ENCODE measurements around the gene HBE1.

Gene HBE1

DNA sequence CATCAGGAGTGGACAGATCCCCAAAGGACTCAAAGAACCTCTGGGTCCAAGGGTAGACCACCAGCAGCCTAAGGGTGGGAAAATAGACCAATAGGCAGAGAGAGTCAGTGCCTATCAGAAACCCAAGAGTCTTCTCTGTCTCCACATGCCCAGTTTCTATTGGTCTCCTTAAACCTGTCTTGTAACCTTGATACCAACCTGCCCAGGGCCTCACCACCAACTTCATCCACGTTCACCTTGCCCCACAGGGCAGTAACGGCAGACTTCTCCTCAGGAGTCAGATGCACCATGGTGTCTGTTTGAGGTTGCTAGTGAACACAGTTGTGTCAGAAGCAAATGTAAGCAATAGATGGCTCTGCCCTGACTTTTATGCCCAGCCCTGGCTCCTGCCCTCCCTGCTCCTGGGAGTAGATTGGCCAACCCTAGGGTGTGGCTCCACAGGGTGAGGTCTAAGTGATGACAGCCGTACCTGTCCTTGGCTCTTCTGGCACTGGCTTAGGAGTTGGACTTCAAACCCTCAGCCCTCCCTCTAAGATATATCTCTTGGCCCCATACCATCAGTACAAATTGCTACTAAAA, 42.9 kb downstream of the HBE1 start, which contains the start of gene HBB:
Gene HBB, minus strand, starts transcription at position 340 of the 579 bp plus-strand sequence. Its CDS starts 50 bp downstream, at position 290.
- Mint-ChIP-seq H3K27ac (no peak within 1 kb of the TSS), H3K27me3 (peaks cover 2% of the 10 kb centered on the region), H3K4me3 (no peak within 1 kb of the TSS), H3K9me3 (peaks cover 2% of the 10 kb centered on the region), H3K36me3 (ENCODE audit: low read depth) (no peaks in the 10 kb centered on the region), H3K4me1 (ENCODE audit: low read depth) (no peaks in the 10 kb centered on the region)
- DNase-seq: no peak

DNA sequence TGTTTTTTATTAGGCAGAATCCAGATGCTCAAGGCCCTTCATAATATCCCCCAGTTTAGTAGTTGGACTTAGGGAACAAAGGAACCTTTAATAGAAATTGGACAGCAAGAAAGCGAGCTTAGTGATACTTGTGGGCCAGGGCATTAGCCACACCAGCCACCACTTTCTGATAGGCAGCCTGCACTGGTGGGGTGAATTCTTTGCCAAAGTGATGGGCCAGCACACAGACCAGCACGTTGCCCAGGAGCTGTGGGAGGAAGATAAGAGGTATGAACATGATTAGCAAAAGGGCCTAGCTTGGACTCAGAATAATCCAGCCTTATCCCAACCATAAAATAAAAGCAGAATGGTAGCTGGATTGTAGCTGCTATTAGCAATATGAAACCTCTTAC, 44.3 kb downstream of the HBE1 start:
- Mint-ChIP-seq H3K4me1 (ENCODE audit: low read depth) (no peaks in the 10 kb centered on the region), H3K36me3 (ENCODE audit: low read depth) (no peaks in the 10 kb centered on the region), H3K4me3 (no peak overlapping the region), H3K27ac (no peak overlapping the region), H3K27me3 (peaks cover 2% of the 10 kb centered on the region), H3K9me3 (peaks cover 2% of the 10 kb centered on the region)
- no peak for DNase-seq

DNA sequence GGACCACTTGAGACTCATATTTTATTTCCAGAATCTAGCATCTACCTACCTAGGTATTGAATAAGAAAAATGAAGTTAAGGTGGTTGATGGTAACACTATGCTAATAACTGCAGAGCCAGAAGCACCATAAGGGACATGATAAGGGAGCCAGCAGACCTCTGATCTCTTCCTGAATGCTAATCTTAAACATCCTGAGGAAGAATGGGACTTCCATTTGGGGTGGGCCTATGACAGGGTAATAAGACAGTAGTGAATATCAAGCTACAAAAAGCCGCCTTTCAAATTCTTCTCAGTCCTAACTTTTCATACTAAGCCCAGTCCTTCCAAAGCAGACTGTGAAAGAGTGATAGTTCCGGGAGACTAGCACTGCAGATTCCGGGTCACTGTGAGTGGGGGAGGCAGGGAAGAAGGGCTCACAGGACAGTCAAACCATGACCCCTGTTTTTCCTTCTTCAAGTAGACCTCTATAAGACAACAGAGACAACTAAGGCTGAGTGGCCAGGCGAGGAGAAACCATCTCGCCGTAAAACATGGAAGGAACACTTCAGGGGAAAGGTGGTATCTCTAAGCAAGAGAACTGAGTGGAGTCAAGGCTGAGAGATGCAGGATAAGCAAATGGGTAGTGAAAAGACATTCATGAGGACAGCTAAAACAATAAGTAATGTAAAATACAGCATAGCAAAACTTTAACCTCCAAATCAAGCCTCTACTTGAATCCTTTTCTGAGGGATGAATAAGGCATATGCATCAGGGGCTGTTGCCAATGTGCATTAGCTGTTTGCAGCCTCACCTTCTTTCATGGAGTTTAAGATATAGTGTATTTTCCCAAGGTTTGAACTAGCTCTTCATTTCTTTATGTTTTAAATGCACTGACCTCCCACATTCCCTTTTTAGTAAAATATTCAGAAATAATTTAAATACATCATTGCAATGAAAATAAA, 44.9 kb downstream of the HBE1 start:
- DNase-seq: no peak
- Mint-ChIP-seq H3K4me3 (no peak overlapping the region), H3K27ac (no peak overlapping the region), H3K9me3 (peaks cover 2% of the 10 kb centered on the region), H3K27me3 (peaks cover 2% of the 10 kb centered on the region), H3K36me3 (ENCODE audit: low read depth) (no peaks in the 10 kb centered on the region), H3K4me1 (ENCODE audit: low read depth) (no peaks in the 10 kb centered on the region)

DNA sequence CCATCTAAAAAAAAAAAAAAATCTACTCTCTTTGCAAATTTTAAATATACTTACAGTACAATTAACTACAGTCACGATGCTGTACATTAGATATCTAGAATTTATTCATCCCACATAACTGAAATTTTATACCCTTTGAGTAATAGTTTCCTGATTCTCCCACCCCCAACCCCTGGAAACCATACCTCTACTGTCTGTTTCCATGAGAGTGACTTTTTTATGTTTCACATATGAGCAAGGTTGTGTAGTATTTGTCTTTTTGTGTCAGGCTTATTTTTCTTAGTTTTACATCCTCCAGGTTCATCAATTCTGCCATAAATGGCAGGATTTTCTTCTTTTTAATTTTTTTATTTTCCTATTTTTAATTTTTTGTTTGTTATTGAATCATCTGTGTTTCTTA, 46.1 kb downstream of the HBE1 start:
- no peak for DNase-seq
- Mint-ChIP-seq H3K4me1 (ENCODE audit: low read depth) (no peaks in the 10 kb centered on the region), H3K27ac (no peak overlapping the region), H3K36me3 (ENCODE audit: low read depth) (no peaks in the 10 kb centered on the region), H3K27me3 (peaks cover 2% of the 10 kb centered on the region), H3K4me3 (no peak overlapping the region), H3K9me3 (peaks cover 2% of the 10 kb centered on the region)

DNA sequence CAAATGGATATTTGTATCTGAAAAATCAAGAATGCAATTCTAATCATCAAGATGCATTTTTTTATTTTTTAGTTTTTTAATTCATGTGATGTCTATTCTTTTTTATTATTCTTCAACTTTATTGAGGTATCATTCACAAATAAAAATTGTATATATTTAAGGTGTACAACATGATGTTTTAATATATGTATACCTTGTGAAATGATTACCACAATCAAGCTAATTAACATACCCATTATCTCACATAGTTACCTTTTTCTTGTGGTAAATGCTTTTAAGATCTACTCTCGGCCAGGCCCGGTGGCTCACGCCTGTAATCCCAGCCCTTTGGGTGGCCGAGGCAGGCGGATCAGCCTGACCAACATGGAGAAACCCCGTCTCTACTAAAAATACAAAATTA, 46.6 kb downstream of the HBE1 start:
- no peak for DNase-seq
- Mint-ChIP-seq H3K27me3 (peaks cover 2% of the 10 kb centered on the region), H3K9me3 (peaks cover 2% of the 10 kb centered on the region), H3K4me1 (ENCODE audit: low read depth) (no peaks in the 10 kb centered on the region), H3K36me3 (ENCODE audit: low read depth) (no peaks in the 10 kb centered on the region), H3K4me3 (no peak overlapping the region), H3K27ac (no peak overlapping the region)

All from activated T-cell treated with anti-CD3 and anti-CD28 coated beads, Interleukin-2, amount 50 U/mL, for 24 hours (primary cell).